GM19467 (cell line): ENCODE data around the gene ITGB1BP1.

Experiments used
- ATAC-seq: cut with Tn5 transposase; IDR thresholded peaks from one replicate; pipeline ENCODE4 v1.9.1; 2021; ENCODE audit warnings: mild to moderate bottlenecking, moderate library complexity; ENCODE audit not compliant: unreplicated experiment

Gene ITGB1BP1

GRCh38 chr2:9380702-9381628 lies 42.4 kb downstream of the ITGB1BP1 start:
- no peak for ATAC-seq

GRCh38 chr2:9379391-9379755 lies 44.0 kb downstream of the ITGB1BP1 start:
- ATAC-seq = no peak

- no peak for ATAC-seq
These were observed 44.6 kb downstream of the ITGB1BP1 start for GRCh38 chr2:9378433-9379390.

- no peak for ATAC-seq
These were observed 45.7 kb downstream of the ITGB1BP1 start for GRCh38 chr2:9377461-9378097.

- ATAC-seq = no peak
These were observed 47.4 kb downstream of the ITGB1BP1 start for GRCh38 chr2:9375857-9376428.

- no peak for ATAC-seq
These were observed 49.1 kb downstream of the ITGB1BP1 start for GRCh38 chr2:9374071-9374730.

GRCh38 chr2:9373476-9373875 lies 49.9 kb downstream of the ITGB1BP1 start:
- ATAC-seq = no peak

GRCh38 chr2:9373047-9373446 lies 50.3 kb downstream of the ITGB1BP1 start:
- no peak for ATAC-seq

GRCh38 chr2:9370746-9371145 lies 52.6 kb downstream of the ITGB1BP1 start:
- ATAC-seq = no peak

GRCh38 chr2:9366026-9366425 lies 57.3 kb downstream of the ITGB1BP1 start:
- no peak for ATAC-seq

- ATAC-seq = no peak
These were observed 57.8 kb downstream of the ITGB1BP1 start for GRCh38 chr2:9365498-9366019.

GRCh38 chr2:9364791-9365497 lies 58.4 kb downstream of the ITGB1BP1 start:
- ATAC-seq = no peak

GRCh38 chr2:9364373-9364772 lies 59.0 kb downstream of the ITGB1BP1 start:
- no peak for ATAC-seq

GRCh38 chr2:9360701-9361100 lies 62.6 kb downstream of the ITGB1BP1 start:
- ATAC-seq = no peak

GRCh38 chr2:9360110-9360509 lies 63.2 kb downstream of the ITGB1BP1 start:
- ATAC-seq = no peak

- ATAC-seq = no peak
These were observed 63.9 kb downstream of the ITGB1BP1 start for GRCh38 chr2:9359463-9359862.

GRCh38 chr2:9358846-9359245 lies 64.5 kb downstream of the ITGB1BP1 start:
- no peak for ATAC-seq

GRCh38 chr2:9356261-9356660 lies 67.1 kb downstream of the ITGB1BP1 start:
- ATAC-seq = no peak

GRCh38 chr2:9355716-9356115 lies 67.6 kb downstream of the ITGB1BP1 start:
- ATAC-seq = no peak
